ENCODE results near the gene SLC43A2.

DNA sequence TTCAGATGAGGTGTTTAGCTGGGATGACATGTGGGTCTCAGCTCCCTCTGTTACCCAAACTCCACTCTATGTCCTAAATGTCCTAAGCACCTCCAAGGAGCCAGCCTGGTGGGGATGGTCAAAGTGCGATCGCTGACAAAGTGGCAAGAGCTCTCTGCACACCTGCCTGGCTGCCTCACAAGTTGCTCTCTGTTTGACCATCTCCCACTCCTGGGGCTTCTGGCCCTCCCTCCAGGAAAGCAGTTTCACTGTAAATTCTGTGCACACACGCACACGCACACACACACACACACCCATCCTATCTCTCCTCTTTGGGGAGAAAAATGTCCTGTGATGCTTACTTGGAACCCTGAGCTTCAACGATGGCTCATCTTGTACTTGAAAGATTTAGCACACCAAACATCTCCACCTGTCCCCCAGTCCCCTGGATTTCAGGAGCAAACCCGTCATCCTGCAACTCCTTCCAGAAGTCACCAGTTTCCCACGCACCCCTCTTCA, 67.7 kb downstream of the SLC43A2 start:
- TF ChIP-seq POLR2A (IDR thresholded peaks at IDR 0.05; ENCODE audit: low read depth, low read length) (no peak), POLR2AphosphoS5 (IDR thresholded peaks at IDR 0.05; ENCODE audit: low read depth, low read length) (no peak)
